ENCODE data around the gene ZNF385B.

ZNF385B gene

DNA sequence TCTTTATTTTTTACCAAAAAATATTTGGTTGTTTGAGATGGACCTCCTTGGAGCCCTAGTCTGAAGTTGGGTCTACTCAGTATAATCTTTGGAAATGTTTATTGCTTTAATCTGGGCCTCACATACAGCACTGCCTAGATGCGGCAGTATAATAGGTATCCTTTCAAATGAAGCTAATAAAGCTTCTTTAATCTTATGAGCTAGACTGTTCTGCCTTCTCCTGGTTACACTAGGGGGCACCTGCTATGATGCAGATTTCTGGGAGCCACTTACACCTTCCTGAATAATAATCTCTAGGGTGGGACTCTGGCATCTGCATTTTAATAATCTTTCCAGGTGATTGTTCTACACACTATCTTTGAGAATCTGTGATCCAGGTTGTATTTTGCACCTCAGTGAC, 427.1 kb downstream of the ZNF385B start:
- Histone ChIP-seq H3K79me2 (ENCODE audit: insufficient read depth, low read length) (no peaks in the 10 kb centered on the region), H3K4me3 (ENCODE audit: insufficient read depth, low read length, poor library complexity, severe bottlenecking) (no peak overlapping the region), H4K20me1 (ENCODE audit: low read depth, low read length) (no peaks in the 10 kb centered on the region), H3K9me3 (ENCODE audit: insufficient read depth, low read length) (no peaks in the 10 kb centered on the region), H2AFZ (ENCODE audit: low read depth, low read length, severe bottlenecking) (no peak overlapping the region), H3F3A (ENCODE audit: insufficient read depth) (no peaks in the 10 kb centered on the region), H3K9ac (ENCODE audit: low read length) (no peak overlapping the region), H3K9me2 (replicated peaks; ENCODE audit: insufficient read depth, low read length) (no peaks in the 10 kb centered on the region), H3K36me3 (ENCODE audit: low read length) (no peaks in the 10 kb centered on the region), H3K27me3 (ENCODE audit: low read length) (no peaks in the 10 kb centered on the region), H3K4me2 (ENCODE audit: low read depth, low read length, poor library complexity, severe bottlenecking) (no peak overlapping the region), H3K27ac (ENCODE audit: low read depth, low read length) (no peak overlapping the region)
- no peak for TF ChIP-seq EZH2phosphoT487 (conservative IDR thresholded peaks at IDR 0.05; ENCODE audit: low read length)
- TF ChIP-seq CTCF (IDR thresholded peaks at IDR 0.05; ENCODE audit: insufficient read depth, low read length, poor library complexity, severe bottlenecking): no peak

DNA sequence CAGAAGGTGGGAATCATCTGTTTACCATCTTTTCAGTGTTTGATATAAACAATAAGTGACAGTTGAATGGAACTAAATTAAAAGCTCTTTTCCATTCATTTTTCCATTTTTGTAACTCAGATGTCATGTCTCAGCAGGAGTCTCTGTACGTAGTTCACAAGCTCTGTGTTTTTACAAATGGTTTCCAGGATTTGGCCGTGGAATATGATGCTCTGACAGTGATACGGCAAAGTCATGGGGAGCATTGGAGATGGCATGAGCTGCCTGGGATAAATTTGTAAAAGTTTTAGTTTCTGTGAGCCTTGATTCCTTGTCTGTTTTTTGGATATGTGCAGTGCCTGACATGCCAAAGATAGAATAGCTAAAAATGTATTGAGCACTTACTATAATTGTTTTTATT, 428.7 kb downstream of the ZNF385B start:
- Histone ChIP-seq H3K36me3 (ENCODE audit: low read length) (no peaks in the 10 kb centered on the region), H3K79me2 (ENCODE audit: insufficient read depth, low read length) (no peaks in the 10 kb centered on the region), H3K9ac (ENCODE audit: low read length) (no peak overlapping the region), H3F3A (ENCODE audit: insufficient read depth) (no peaks in the 10 kb centered on the region), H3K27ac (ENCODE audit: low read depth, low read length) (no peak overlapping the region), H3K4me3 (ENCODE audit: insufficient read depth, low read length, poor library complexity, severe bottlenecking) (no peak overlapping the region), H2AFZ (ENCODE audit: low read depth, low read length, severe bottlenecking) (no peak overlapping the region), H3K9me2 (replicated peaks; ENCODE audit: insufficient read depth, low read length) (no peaks in the 10 kb centered on the region), H3K27me3 (ENCODE audit: low read length) (no peaks in the 10 kb centered on the region), H4K20me1 (ENCODE audit: low read depth, low read length) (no peaks in the 10 kb centered on the region), H3K9me3 (ENCODE audit: insufficient read depth, low read length) (no peaks in the 10 kb centered on the region), H3K4me2 (ENCODE audit: low read depth, low read length, poor library complexity, severe bottlenecking) (no peak overlapping the region)
- no peak for TF ChIP-seq EZH2phosphoT487 (conservative IDR thresholded peaks at IDR 0.05; ENCODE audit: low read length)
- TF ChIP-seq CTCF (IDR thresholded peaks at IDR 0.05; ENCODE audit: insufficient read depth, low read length, poor library complexity, severe bottlenecking): no peak

DNA sequence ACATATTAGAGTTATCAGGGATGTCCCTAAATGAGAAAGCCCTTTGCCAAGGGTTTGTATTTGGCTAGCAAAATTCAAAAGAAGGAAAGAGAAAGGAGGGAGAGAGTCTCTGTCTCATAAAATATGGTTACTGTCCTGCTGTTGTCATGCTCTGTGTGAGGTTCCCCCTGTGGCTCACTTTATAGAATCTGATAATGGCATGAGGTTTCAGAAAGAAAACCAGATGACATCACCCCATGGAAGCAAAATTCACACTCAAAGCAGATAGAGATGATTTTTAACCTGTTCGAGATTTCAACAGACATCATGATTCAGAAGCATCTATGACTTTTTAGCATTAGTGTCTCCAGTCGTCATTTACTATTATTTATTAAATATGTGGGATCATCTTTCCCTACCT, 431.8 kb downstream of the ZNF385B start:
- Histone ChIP-seq H3K9me3 (ENCODE audit: insufficient read depth, low read length) (no peaks in the 10 kb centered on the region), H4K20me1 (ENCODE audit: low read depth, low read length) (no peaks in the 10 kb centered on the region), H3K27ac (ENCODE audit: low read depth, low read length) (no peak overlapping the region), H3F3A (ENCODE audit: insufficient read depth) (no peaks in the 10 kb centered on the region), H3K4me3 (ENCODE audit: insufficient read depth, low read length, poor library complexity, severe bottlenecking) (no peak overlapping the region), H3K36me3 (ENCODE audit: low read length) (no peaks in the 10 kb centered on the region), H3K27me3 (ENCODE audit: low read length) (no peaks in the 10 kb centered on the region), H2AFZ (ENCODE audit: low read depth, low read length, severe bottlenecking) (no peak overlapping the region), H3K4me2 (ENCODE audit: low read depth, low read length, poor library complexity, severe bottlenecking) (no peak overlapping the region), H3K9me2 (replicated peaks; ENCODE audit: insufficient read depth, low read length) (no peaks in the 10 kb centered on the region), H3K9ac (ENCODE audit: low read length) (no peak overlapping the region), H3K79me2 (ENCODE audit: insufficient read depth, low read length) (no peaks in the 10 kb centered on the region)
- no peak for TF ChIP-seq EZH2phosphoT487 (conservative IDR thresholded peaks at IDR 0.05; ENCODE audit: low read length)
- no peak for TF ChIP-seq CTCF (IDR thresholded peaks at IDR 0.05; ENCODE audit: insufficient read depth, low read length, poor library complexity, severe bottlenecking)

GRCh38 chr2:179429060-179429471, 432.3 kb downstream of the ZNF385B start:
- no peak overlapping the region for H3K4me3 ChIP-seq (ENCODE audit: insufficient read depth, low read length, poor library complexity, severe bottlenecking)
- H3K27me3 ChIP-seq (ENCODE audit: low read length): no peaks in the 10 kb centered on the region
- TF ChIP-seq CTCF (IDR thresholded peaks at IDR 0.05; ENCODE audit: insufficient read depth, low read length, poor library complexity, severe bottlenecking) (no peak), EZH2phosphoT487 (conservative IDR thresholded peaks at IDR 0.05; ENCODE audit: low read length) (no peak)
- H2AFZ ChIP-seq (ENCODE audit: low read depth, low read length, severe bottlenecking): no peak overlapping the region
- no peak overlapping the region for H3K27ac ChIP-seq (ENCODE audit: low read depth, low read length)
- no peak overlapping the region for H3K4me2 ChIP-seq (ENCODE audit: low read depth, low read length, poor library complexity, severe bottlenecking)
- H3K9me2 ChIP-seq (replicated peaks; ENCODE audit: insufficient read depth, low read length): no peaks in the 10 kb centered on the region
- no peaks in the 10 kb centered on the region for H3K79me2 ChIP-seq (ENCODE audit: insufficient read depth, low read length)
- no peaks in the 10 kb centered on the region for H3F3A ChIP-seq (ENCODE audit: insufficient read depth)
- no peaks in the 10 kb centered on the region for H3K36me3 ChIP-seq (ENCODE audit: low read length)
- H3K9me3 ChIP-seq (ENCODE audit: insufficient read depth, low read length): no peaks in the 10 kb centered on the region
- no peaks in the 10 kb centered on the region for H4K20me1 ChIP-seq (ENCODE audit: low read depth, low read length)
- no peak overlapping the region for H3K9ac ChIP-seq (ENCODE audit: low read length)
